Epithelial cell of proximal tubule (primary cell): ENCODE measurements around the gene NUDT3. TPM values are rescaled to one million over a fixed set of nuclear protein-coding genes. Genes with fewer than 3 reads are reported as not detected.
A peak's percentile ranks its signal among the peaks of the same experiment; 100 is the strongest.

Experiments used
- DNase-seq: peaks from one replicate; pipeline ENCODE4 v3.0.0-alpha.2; 2011; ENCODE audit warnings: low read depth
- H3K4me3 ChIP-seq: 2 replicates; pipeline ENCODE4 v1.5.1; 2011; ENCODE audit warnings: low read depth, mild to moderate bottlenecking, low read length
- CTCF ChIP-seq: conservative IDR thresholded peaks from 2 replicates; pipeline ENCODE4 v1.5.1; 2012; ENCODE audit warnings: low read depth, mild to moderate bottlenecking, low read length
- total RNA-seq: library from RNA; depleted of rRNA; stranded (reverse); fragments of >200 nt; gene quantifications from 2 replicates; pipeline ENCODE4 v1.2.3, GENCODE V29; 2015

The NUDT3 gene
- total RNA-seq, 1 donor from 2014 or later, result 16.7 TPM

- no peak for TF ChIP-seq CTCF
- no peak overlapping the region for H3K4me3 ChIP-seq
- peak; percentile 38 for DNase-seq
Observed at GRCh38 chr6:34341481-34341971, 50.9 kb downstream of the NUDT3 start.

- H3K4me3 ChIP-seq, result no peak overlapping the region
- no peak for DNase-seq
- TF ChIP-seq CTCF, result no peak
Observed at GRCh38 chr6:34340906-34341480, 51.5 kb downstream of the NUDT3 start.

- no peak for DNase-seq
- no peak for TF ChIP-seq CTCF
- no peak overlapping the region for H3K4me3 ChIP-seq
Observed at GRCh38 chr6:34340394-34340793, 52.1 kb downstream of the NUDT3 start.

GRCh38 chr6:34339971-34340370 is 52.5 kb downstream of the NUDT3 start:
- TF ChIP-seq CTCF, result no peak
- H3K4me3 ChIP-seq, result no peak overlapping the region
- no peak for DNase-seq

- no peak for DNase-seq
- no peak for TF ChIP-seq CTCF
- no peak overlapping the region for H3K4me3 ChIP-seq
Observed at GRCh38 chr6:34339432-34339831, 53.0 kb downstream of the NUDT3 start.

GRCh38 chr6:34338811-34339210 is 53.7 kb downstream of the NUDT3 start:
- no peak for TF ChIP-seq CTCF
- DNase-seq, result no peak
- H3K4me3 ChIP-seq, result no peak overlapping the region

GRCh38 chr6:34338377-34338776 is 54.1 kb downstream of the NUDT3 start:
- H3K4me3 ChIP-seq, result no peak overlapping the region
- no peak for DNase-seq
- TF ChIP-seq CTCF, result no peak
